HEK293 (cell line): ENCODE results near the gene ZSCAN12.

Experiments
- BCL11A ChIP-seq: fragments of 450-650 bp; formaldehyde crosslinking; IDR thresholded peaks from 2 replicates; pipeline ENCODE4 v1.5.1; 2016; ENCODE audit warnings: low read depth, missing biosample characterization, missing genetic modification characterization
- BCL11B ChIP-seq: fragments of 450-650 bp; formaldehyde crosslinking; IDR thresholded peaks from 2 replicates; pipeline ENCODE4 v1.5.1; 2016; ENCODE audit warnings: low read depth, missing biosample characterization, missing genetic modification characterization
- FEZF1 ChIP-seq: fragments of 450-650 bp; formaldehyde crosslinking; IDR thresholded peaks from 2 replicates; pipeline ENCODE4 v1.5.1; 2016; ENCODE audit warnings: missing biosample characterization, missing genetic modification characterization
- HOXA7 ChIP-seq: sonication (generic); formaldehyde crosslinking; IDR thresholded peaks from 2 replicates; pipeline ENCODE4 v1.8.1; 2022; ENCODE audit warnings: missing genetic modification reagents, borderline replicate concordance
- KLF16 ChIP-seq: fragments of 450-650 bp; formaldehyde crosslinking; IDR thresholded peaks from 2 replicates; pipeline ENCODE4 v1.5.1; 2017; ENCODE audit warnings: missing biosample characterization, missing genetic modification characterization
- KLF7 ChIP-seq: fragments of 450-650 bp; formaldehyde crosslinking; IDR thresholded peaks from 2 replicates; pipeline ENCODE4 v1.5.1; 2016; ENCODE audit warnings: missing biosample characterization, missing genetic modification characterization, borderline replicate concordance
- OSR2 ChIP-seq: fragments of 450-650 bp; formaldehyde crosslinking; IDR thresholded peaks from 2 replicates; pipeline ENCODE4 v1.5.1; 2016; ENCODE audit warnings: missing biosample characterization, missing genetic modification characterization
- PBX3 ChIP-seq: sonication (generic); formaldehyde crosslinking; IDR thresholded peaks from 2 replicates; pipeline ENCODE4 v1.8.1; 2022; ENCODE audit warnings: mild to moderate bottlenecking, moderate library complexity, missing genetic modification reagents
- SALL2 ChIP-seq: fragments of 450-650 bp; formaldehyde crosslinking; IDR thresholded peaks from 2 replicates; pipeline ENCODE4 v1.5.0; 2017; ENCODE audit warnings: missing biosample characterization, mild to moderate bottlenecking, missing genetic modification characterization, borderline replicate concordance
- SP7 ChIP-seq: fragments of 450-650 bp; formaldehyde crosslinking; IDR thresholded peaks from 2 replicates; pipeline ENCODE4 v1.5.1; 2016; ENCODE audit warnings: missing biosample characterization, missing genetic modification characterization
- YY1 ChIP-seq: fragments of 450-650 bp; formaldehyde crosslinking; IDR thresholded peaks from 2 replicates; pipeline ENCODE4 v1.5.1; 2018; ENCODE audit warnings: missing biosample characterization, missing genetic modification characterization
- ZBTB11 ChIP-seq: fragments of 450-650 bp; formaldehyde crosslinking; conservative IDR thresholded peaks from 2 replicates; pipeline ENCODE4 v1.5.1; 2016; ENCODE audit warnings: low read depth, missing biosample characterization, missing genetic modification characterization
- ZBTB8A ChIP-seq: fragments of 450-650 bp; formaldehyde crosslinking; IDR thresholded peaks from 2 replicates; pipeline ENCODE4 v1.5.1; 2016; ENCODE audit warnings: missing biosample characterization, missing genetic modification characterization
- ZFP3 ChIP-seq: fragments of 450-650 bp; formaldehyde crosslinking; IDR thresholded peaks from 2 replicates; pipeline ENCODE4 v1.5.1; 2016; ENCODE audit warnings: low read depth, missing biosample characterization, missing genetic modification characterization
- ZFP41 ChIP-seq: fragments of 450-650 bp; formaldehyde crosslinking; IDR thresholded peaks from 2 replicates; pipeline ENCODE4 v1.5.1; 2016; ENCODE audit warnings: missing biosample characterization, missing genetic modification characterization, borderline replicate concordance
- ZNF112 ChIP-seq: fragments of 450-650 bp; formaldehyde crosslinking; IDR thresholded peaks from 2 replicates; pipeline ENCODE4 v1.5.0; 2017; ENCODE audit warnings: missing biosample characterization, missing genetic modification characterization
- ZNF211 ChIP-seq: fragments of 450-650 bp; formaldehyde crosslinking; IDR thresholded peaks from 2 replicates; pipeline ENCODE4 v1.5.1; 2016; ENCODE audit warnings: low read depth, missing biosample characterization, missing genetic modification characterization
- ZNF239 ChIP-seq: fragments of 450-650 bp; formaldehyde crosslinking; IDR thresholded peaks from 2 replicates; pipeline ENCODE4 v1.5.1; 2016; ENCODE audit warnings: missing biosample characterization, missing genetic modification characterization
- ZNF354C ChIP-seq: fragments of 450-650 bp; formaldehyde crosslinking; IDR thresholded peaks from 2 replicates; pipeline ENCODE4 v1.5.1; 2016; ENCODE audit warnings: missing biosample characterization, missing genetic modification characterization, low read depth, borderline replicate concordance
- ZNF362 ChIP-seq: fragments of 450-650 bp; formaldehyde crosslinking; IDR thresholded peaks from 2 replicates; pipeline ENCODE4 v1.5.1; 2016; ENCODE audit warnings: missing biosample characterization, missing genetic modification characterization
- ZNF37A ChIP-seq: fragments of 450-650 bp; IDR thresholded peaks from 2 replicates; pipeline ENCODE4 v1.5.1; 2018; ENCODE audit warnings: missing biosample characterization, missing genetic modification characterization
- ZNF394 ChIP-seq: fragments of 450-650 bp; formaldehyde crosslinking; IDR thresholded peaks from 2 replicates; pipeline ENCODE4 v1.5.1; 2016; ENCODE audit warnings: missing biosample characterization, missing genetic modification characterization, mild to moderate bottlenecking, moderate library complexity, borderline replicate concordance
- ZNF560 ChIP-seq: fragments of 450-650 bp; formaldehyde crosslinking; IDR thresholded peaks from 2 replicates; pipeline ENCODE4 v1.5.1; 2017; ENCODE audit warnings: missing biosample characterization, missing genetic modification characterization, borderline replicate concordance
- ZNF561 ChIP-seq: fragments of 450-650 bp; IDR thresholded peaks from 2 replicates; pipeline ENCODE4 v1.5.1; 2018; ENCODE audit warnings: missing biosample characterization, missing genetic modification characterization, borderline replicate concordance
- ZNF645 ChIP-seq: fragments of 450-650 bp; formaldehyde crosslinking; IDR thresholded peaks from 2 replicates; pipeline ENCODE4; 2016; ENCODE audit warnings: missing biosample characterization, missing genetic modification characterization
- ZNF76 ChIP-seq: fragments of 450-650 bp; formaldehyde crosslinking; IDR thresholded peaks from 2 replicates; pipeline ENCODE4; 2016; ENCODE audit warnings: low read depth, missing biosample characterization, missing genetic modification characterization, borderline replicate concordance
- ZNF785 ChIP-seq: fragments of 450-650 bp; formaldehyde crosslinking; IDR thresholded peaks from 2 replicates; pipeline ENCODE4 v1.5.1; 2016; ENCODE audit warnings: missing biosample characterization, missing genetic modification characterization
- ZSCAN18 ChIP-seq: fragments of 450-650 bp; formaldehyde crosslinking; IDR thresholded peaks from 2 replicates; pipeline ENCODE4 v1.5.1; 2016; ENCODE audit warnings: missing biosample characterization, missing genetic modification characterization
- ZXDB ChIP-seq: fragments of 450-650 bp; formaldehyde crosslinking; IDR thresholded peaks from 2 replicates; pipeline ENCODE4 v1.5.1; 2016; ENCODE audit warnings: missing biosample characterization, missing genetic modification characterization

Gene ZSCAN12

GRCh38 chr6:28399350-28400121 lies at the start of gene ZSCAN12 (continued):
- TF ChIP-seq ZNF76 (tag by site-specific recombination) (peak; percentile 74; the same call in 1 of the 2 replicates), ZNF354C (tag by site-specific recombination) (no peak), ZNF211 (no peak), FEZF1 (tag by site-specific recombination) (0 out of 2 replicates have a peak, but pooled peaks have one; percentile 21), ZSCAN18 (0 out of 2 replicates have a peak, but pooled peaks have one; percentile 53), ZNF560 (no peak), ZNF561 (tag by site-specific recombination) (peak; percentile 96), ZNF37A (tag by site-specific recombination) (no peak), YY1 (tag by site-specific recombination) (peak; percentile 82; the same call in 1 of the 2 replicates), ZFP3 (no peak), ZBTB11 (tag by site-specific recombination) (peak; percentile 99), OSR2 (tag by site-specific recombination) (no peak), KLF7 (tag by site-specific recombination) (0 out of 2 replicates have a peak, but pooled peaks have one; percentile 26), PBX3 (CRISPR knock-in tag) (no peak), ZXDB (tag by site-specific recombination) (peak; percentile 88), SP7 (tag by site-specific recombination) (peak; percentile 89), SALL2 (tag by site-specific recombination) (no peak), HOXA7 (no peak), KLF16 (no peak), BCL11A (tag by site-specific recombination) (peak; percentile 46; the same call in 1 of the 2 replicates), ZNF645 (no peak), BCL11B (tag by site-specific recombination) (peak; percentile 92), ZNF394 (tag by site-specific recombination) (peak; percentile 74), ZBTB8A (tag by site-specific recombination) (peak; percentile 85), ZNF362 (no peak), ZNF112 (tag by site-specific recombination) (no peak), ZNF239 (tag by site-specific recombination) (no peak), ZFP41 (tag by site-specific recombination) (no peak), ZNF785 (0 out of 2 replicates have a peak, but pooled peaks have one; percentile 38)
